Transverse colon (tissue), 4 donors: Measurements from ENCODE around the gene TBR1. TPM values are rescaled to one million over a fixed set of nuclear protein-coding genes. Genes with fewer than 3 reads are reported as not detected.

ENCODE experiments used
- DNase-seq: peaks from one replicate; pipeline ENCODE4 v3.0.0-alpha.2; 2019
- H3K27ac ChIP-seq, 4 donors: fragments of 200-600 bp; sonication (generic); 2 replicates each; pipeline ENCODE4 v1.5.1; 2016 to 2018; ENCODE audit warnings: inconsistent platforms in 4 of 4
- H3K27me3 ChIP-seq: fragments of 200-600 bp; sonication (generic); 2 replicates; pipeline ENCODE4 v1.5.1; 2017; ENCODE audit warnings: inconsistent platforms
- H3K36me3 ChIP-seq, 4 donors: fragments of 200-600 bp; sonication (generic); 2 replicates each; pipeline ENCODE4 v1.5.1; 2017 to 2019; ENCODE audit warnings: inconsistent platforms in 4 of 4
- H3K4me1 ChIP-seq, 4 donors: fragments of 200-600 bp; sonication (generic); 2 replicates each; pipeline ENCODE4 v1.5.1; 2017 to 2020; ENCODE audit warnings: inconsistent platforms in 4 of 4
- H3K4me3 ChIP-seq, 4 donors: fragments of 200-600 bp; sonication (generic); 1 replicate in 1 of 4; 2 replicates in 3 of 4; pipeline versions ENCODE4 v1.5.1 to v1.6.1; 2017 to 2019; ENCODE audit warnings: inconsistent platforms in 4 of 4
- H3K9me3 ChIP-seq, 2 donors: fragments of 200-600 bp; sonication (generic); 2 replicates each; pipeline ENCODE4 v1.5.1; 2017 to 2019; ENCODE audit warnings: inconsistent platforms in 2 of 2
- EP300 ChIP-seq: sonication (generic); formaldehyde crosslinking; IDR thresholded peaks from one replicate; pipeline ENCODE4 v1.6.1; 2017; ENCODE audit warnings: antibody characterized with exemption, low read depth
- POLR2A ChIP-seq: fragments of 450-650 bp; IDR thresholded peaks from one replicate; pipeline ENCODE4 v1.6.1; 2016; ENCODE audit warnings: antibody characterized with exemption, mild to moderate bottlenecking, moderate library complexity
- POLR2AphosphoS5 ChIP-seq, 3 donors: sonication (generic); formaldehyde crosslinking; IDR thresholded peaks; one replicate each; pipeline ENCODE4 v1.6.1; 2016; ENCODE audit warnings: antibody characterized with exemption in 3 of 3
- WGBS, 2 donors: methylation state at CpG; one replicate each; pipeline ENCODE4 v1.1.5; 2018; ENCODE audit warnings: low coverage in 1 of 2; 5-methylcytosine and 5-hydroxymethylcytosine counted together
- in situ Hi-C, 4 donors: fragments of 200-750 bp; cut with MboI; loops; one replicate each; pipeline versions ENCODE4 v1.15.0 to v1.15.1; 2017; ENCODE audit warnings: low sequenced_read_pairs in 3 of 4, low pct_ligation_motif_present in 1 of 4, low pct_unique_long_range_greater_than_20kb in 1 of 4
- intact Hi-C: fragments of 100-400 bp; cut with DNase I; formaldehyde crosslinking; loops from one replicate; pipeline ENCODE4 v1.15.1; 2023; ENCODE audit warnings: low total_unique reads
- total RNA-seq, 4 donors: library from RNA; depleted of rRNA; stranded (reverse); fragments of >200 nt; gene quantifications; one replicate each; pipeline ENCODE4 v1.1.0, GENCODE V29; 2016
- TF ChIP-seq, protein P1 (sequence below), 5 experiments: fragments of 200-600 bp in 3 of 5; fragments of 450-650 bp in 2 of 5; sonication (generic) in 3 of 5; IDR thresholded peaks; 1 replicate in 2 of 5; 2 replicates in 3 of 5; pipeline ENCODE4 v1.5.1; 2016 to 2017; ENCODE audit warnings: antibody characterized with exemption in 5 of 5, inconsistent platforms in 3 of 5, mild to moderate bottlenecking in 2 of 5, moderate library complexity in 1 of 5

The TBR1 gene
- total RNA-seq, 4 donors from 2014 or later = not detected

DNA sequence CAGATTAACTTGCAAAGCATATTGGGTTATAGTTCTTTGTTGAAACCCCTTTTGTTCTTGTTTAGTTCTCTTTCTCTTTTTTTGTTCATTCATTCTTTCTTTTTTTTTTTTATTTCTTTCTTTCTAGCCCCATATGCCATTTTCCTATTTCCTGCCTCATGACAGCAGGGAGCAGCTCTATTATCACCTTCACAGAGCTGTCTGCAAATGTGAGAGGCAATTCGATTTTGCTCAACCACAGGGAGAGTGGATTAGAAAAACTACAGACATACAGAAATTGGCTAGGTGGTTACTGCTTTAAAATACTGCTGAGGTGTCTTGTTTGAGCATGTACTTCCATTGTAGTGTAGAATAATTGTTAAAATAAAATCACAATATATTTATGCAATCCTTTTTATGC, 44.2 kb upstream of the TBR1 start:
- DNase-seq = no peak
- intact Hi-C loops (no loop called here), in situ Hi-C loops (no loop called here)
- TF ChIP-seq POLR2AphosphoS5 (IDR thresholded peaks at IDR 0.05) = no peak
- TF ChIP-seq, protein P1, sequence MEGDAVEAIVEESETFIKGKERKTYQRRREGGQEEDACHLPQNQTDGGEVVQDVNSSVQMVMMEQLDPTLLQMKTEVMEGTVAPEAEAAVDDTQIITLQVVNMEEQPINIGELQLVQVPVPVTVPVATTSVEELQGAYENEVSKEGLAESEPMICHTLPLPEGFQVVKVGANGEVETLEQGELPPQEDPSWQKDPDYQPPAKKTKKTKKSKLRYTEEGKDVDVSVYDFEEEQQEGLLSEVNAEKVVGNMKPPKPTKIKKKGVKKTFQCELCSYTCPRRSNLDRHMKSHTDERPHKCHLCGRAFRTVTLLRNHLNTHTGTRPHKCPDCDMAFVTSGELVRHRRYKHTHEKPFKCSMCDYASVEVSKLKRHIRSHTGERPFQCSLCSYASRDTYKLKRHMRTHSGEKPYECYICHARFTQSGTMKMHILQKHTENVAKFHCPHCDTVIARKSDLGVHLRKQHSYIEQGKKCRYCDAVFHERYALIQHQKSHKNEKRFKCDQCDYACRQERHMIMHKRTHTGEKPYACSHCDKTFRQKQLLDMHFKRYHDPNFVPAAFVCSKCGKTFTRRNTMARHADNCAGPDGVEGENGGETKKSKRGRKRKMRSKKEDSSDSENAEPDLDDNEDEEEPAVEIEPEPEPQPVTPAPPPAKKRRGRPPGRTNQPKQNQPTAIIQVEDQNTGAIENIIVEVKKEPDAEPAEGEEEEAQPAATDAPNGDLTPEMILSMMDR (IDR thresholded peaks at IDR 0.05) = no peak
- TF ChIP-seq POLR2A = no peak
- no peak for TF ChIP-seq EP300
- no peaks in the 10 kb centered on the region for H3K9me3 ChIP-seq
- H3K4me3 ChIP-seq = no peak overlapping the region
- WGBS, 2 donors = 22 to 64% methylated on average over 1 of the region's 1 CpG
- peaks cover 0 to 30% (median 0%) of the 10 kb centered on the region in 4 donors for H3K36me3 ChIP-seq
- H3K4me1 ChIP-seq = no peaks in the 10 kb centered on the region
- no peak overlapping the region for H3K27ac ChIP-seq
- no peaks in the 10 kb centered on the region for H3K27me3 ChIP-seq

DNA sequence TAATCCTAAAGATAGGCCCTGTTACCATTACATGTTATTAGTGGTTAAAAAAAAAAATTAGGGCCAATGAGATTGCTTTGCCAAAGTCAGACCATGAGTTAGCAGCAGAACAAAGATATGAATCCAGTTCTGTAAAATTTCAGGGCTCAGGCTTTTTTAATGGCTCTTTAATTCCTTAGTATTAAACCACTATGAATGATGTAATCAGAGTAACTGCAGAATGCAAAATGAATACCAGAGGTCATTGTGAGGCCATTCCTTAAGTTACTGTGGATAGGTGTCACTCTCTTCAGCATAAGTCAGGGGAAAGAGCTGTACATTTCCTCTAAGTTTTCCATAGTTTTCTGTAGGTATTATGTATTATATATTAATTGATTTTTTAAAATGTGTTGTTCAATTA, 42.2 kb upstream of the TBR1 start:
- no peak for TF ChIP-seq POLR2AphosphoS5 (IDR thresholded peaks at IDR 0.05)
- TF ChIP-seq, protein P1 (IDR thresholded peaks at IDR 0.05) = no peak
- TF ChIP-seq POLR2A = no peak
- TF ChIP-seq EP300 = no peak
- DNase-seq = no peak
- Histone ChIP-seq H3K36me3 (peaks cover 0 to 18% (median 0%) of the 10 kb centered on the region in 4 donors), H3K9me3 (no peaks in the 10 kb centered on the region), H3K27me3 (no peaks in the 10 kb centered on the region), H3K4me3 (no peak overlapping the region), H3K4me1 (no peaks in the 10 kb centered on the region), H3K27ac (no peak overlapping the region)
- intact Hi-C loops = no loop called here
- in situ Hi-C loops = no loop called here

DNA sequence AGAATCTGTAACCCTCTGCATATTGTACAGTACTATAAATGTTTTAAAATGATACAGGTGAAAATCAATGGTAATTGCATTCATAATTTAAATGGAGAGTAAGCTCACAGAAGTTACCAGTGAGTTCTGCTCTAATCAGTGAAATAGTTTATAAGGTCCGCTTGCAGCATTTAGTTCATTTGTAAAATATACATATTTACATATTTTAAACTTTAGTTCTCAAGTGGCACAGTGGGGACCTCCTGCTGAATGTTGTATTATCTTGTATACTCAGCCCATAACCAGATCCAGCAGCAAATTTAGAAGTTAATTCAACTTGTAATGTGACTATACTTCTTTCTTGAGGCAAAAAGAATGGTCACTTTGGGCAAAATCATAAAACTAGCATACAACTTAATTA, 41.7 kb upstream of the TBR1 start:
- intact Hi-C loops = no loop called here
- in situ Hi-C loops = no loop called here
- no peak for TF ChIP-seq POLR2AphosphoS5 (IDR thresholded peaks at IDR 0.05)
- TF ChIP-seq, protein P1 (IDR thresholded peaks at IDR 0.05) = no peak
- no peaks in the 10 kb centered on the region for H3K9me3 ChIP-seq
- H3K27me3 ChIP-seq = no peaks in the 10 kb centered on the region
- no peak for DNase-seq
- WGBS, 2 donors = 89 to 100% methylated on average over 1 of the region's 1 CpG
- peaks cover 0 to 18% (median 0%) of the 10 kb centered on the region in 4 donors for H3K36me3 ChIP-seq
- H3K4me1 ChIP-seq = no peaks in the 10 kb centered on the region
- H3K4me3 ChIP-seq = no peak overlapping the region
- H3K27ac ChIP-seq = no peak overlapping the region

GRCh38 chr2:161379740-161380139, 36.4 kb upstream of the TBR1 start:
- DNase-seq = no peak
- no peaks in the 10 kb centered on the region for H3K4me1 ChIP-seq
- H3K27ac ChIP-seq = no peak overlapping the region
- no peaks in the 10 kb centered on the region for H3K9me3 ChIP-seq
- in situ Hi-C loops = no loop called here
- no peaks in the 10 kb centered on the region for H3K27me3 ChIP-seq
- 90 to 98% methylated on average over 1 to 2 of the region's 2 CpGs for WGBS, 2 donors
- intact Hi-C loops = no loop called here
- H3K4me3 ChIP-seq = no peak overlapping the region
- TF ChIP-seq POLR2AphosphoS5 (IDR thresholded peaks at IDR 0.05) (no peak), POLR2A (no peak)
- TF ChIP-seq, protein P1 (IDR thresholded peaks at IDR 0.05) = no peak
- no peaks in the 10 kb centered on the region for H3K36me3 ChIP-seq
